ENCODE measurements around the gene DRAP1. TPM values are rescaled to one million over a fixed set of nuclear protein-coding genes. Genes with fewer than 3 reads are reported as not detected.
"Not testable (repeated sequence)": the region's sequence is repeated elsewhere in the genome, so short reads cannot be mapped to it uniquely, and the experiment has no call there.

DRAP1 gene
- total RNA-seq, 2 donors from 2014 or later = 80.6 to 86.8 TPM

GRCh38 chr11:65884716-65885092 is 34.5 kb upstream of the DRAP1 start:
- ATAC-seq = peak; percentile 12 to 18
- DNase-seq = peak; percentile 79
- intact Hi-C loops (cut with DNase I) = loop anchor here (2.0 to 10.0 kb wide), 3 partner anchors 80 to 104 kb away; partner anchors contain the start of gene SART1 (in 1 of the 2)

DNA sequence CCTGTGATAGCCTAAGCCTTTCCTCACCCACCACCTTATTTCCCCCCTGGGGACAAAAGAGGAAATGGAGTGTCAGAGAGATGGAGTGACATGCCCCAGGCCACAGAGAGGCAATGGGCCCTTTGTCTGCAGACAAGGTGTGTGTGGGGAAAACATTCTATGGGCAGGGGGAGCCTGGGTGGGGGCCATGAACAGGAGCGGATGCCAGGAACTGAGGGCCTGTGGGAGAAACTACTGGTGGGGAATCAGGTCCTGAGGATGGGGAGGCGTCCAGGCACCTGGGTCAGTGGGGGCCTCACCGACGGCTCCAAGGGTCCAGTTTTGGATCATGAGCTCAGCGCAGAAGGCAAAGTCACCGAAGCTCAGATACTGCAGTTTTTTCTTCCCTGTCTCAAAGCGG is 34.0 kb upstream of the DRAP1 start:
- no peak for ATAC-seq
- no peak for DNase-seq
- intact Hi-C loops (cut with DNase I) = loop anchor here (2.0 to 10.0 kb wide), 2 partner anchors 80 to 104 kb away; partner anchors contain the start of gene SART1 (in 1 of the 2)

DNA sequence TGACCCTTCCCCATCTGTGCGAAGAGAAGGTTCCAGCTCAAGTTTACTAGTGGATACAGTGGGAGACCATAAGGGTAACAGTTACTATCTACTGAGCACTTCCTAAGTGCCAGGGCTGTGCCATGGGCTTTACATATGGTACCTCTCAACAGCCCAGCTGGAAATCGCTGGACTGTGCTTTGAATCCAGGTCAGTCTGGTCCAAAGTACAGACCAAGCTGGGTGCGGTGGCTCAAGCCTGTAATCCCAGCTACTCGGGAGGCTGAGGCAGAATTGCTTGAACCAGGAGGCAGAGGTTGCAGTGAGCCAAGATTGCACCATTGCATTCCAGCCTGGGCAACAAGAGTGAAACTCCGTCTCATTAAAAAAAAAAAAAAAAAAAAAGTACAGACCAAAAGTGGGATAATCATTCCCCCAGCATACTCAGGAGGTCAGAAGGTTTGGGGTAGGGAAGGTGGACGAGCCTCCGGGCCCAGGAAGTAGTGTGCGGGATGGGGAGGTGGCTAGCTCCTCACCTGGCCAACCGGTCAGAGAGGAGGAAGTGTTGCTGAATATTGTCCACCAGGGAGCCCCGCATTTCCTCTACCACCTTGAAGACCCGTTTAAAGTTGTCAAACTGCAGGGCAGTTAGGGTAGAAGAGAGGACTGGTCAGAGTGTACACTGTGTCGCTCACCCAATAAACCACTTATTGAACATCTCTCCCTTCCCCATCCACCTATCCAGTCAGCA is 33.3 kb upstream of the DRAP1 start:
- ATAC-seq (no peak), DNase-seq (no peak)
- intact Hi-C loops (cut with DNase I) = loop anchor here (2.0 to 10.0 kb wide), 2 partner anchors 79 to 103 kb away; partner anchors contain the start of gene SART1 (in 1 of the 2)

DNA sequence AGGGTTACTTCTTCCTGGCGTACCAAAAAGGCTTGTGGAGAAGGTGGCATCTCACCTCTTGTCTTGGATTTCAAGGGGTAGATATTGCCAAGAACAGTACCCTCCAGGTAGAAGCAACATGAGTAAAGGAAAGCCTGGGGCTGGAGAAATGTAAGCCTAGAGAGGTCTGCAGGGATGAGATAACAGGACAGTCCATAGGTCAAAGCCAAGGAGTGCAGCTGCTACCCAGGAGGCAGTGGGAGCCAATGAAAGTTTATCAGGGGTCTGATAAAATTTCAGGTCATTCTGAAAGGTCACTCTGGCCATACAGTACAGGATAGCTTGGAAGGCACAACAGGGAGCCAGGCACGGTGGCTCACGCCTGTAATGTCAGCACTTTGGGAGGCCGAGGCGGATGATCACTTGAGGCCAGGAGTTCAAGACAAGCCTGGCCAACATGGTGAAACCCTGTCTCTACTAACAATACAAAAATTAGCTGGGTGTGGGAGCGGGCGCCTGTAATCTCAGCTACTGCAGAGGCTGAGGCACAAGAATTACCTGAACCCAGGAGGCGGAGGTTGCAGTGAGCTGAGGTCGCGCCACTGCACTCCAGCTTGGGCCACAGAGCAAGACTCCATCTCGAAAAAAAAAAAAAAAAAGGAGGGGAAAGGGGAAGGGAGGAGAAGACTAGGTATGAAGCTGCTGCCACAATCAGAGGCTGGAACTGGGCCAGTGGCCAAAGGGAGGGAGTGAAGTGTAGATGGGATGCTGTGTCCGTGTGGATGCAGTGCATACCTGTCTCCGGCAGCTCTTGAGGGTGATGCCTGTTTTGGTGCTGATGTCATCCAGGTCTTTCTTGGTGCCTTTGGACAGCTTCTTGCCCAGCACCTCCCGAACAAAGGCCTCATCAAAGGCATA is 32.2 kb upstream of the DRAP1 start:
- DNase-seq = no peak
- ATAC-seq = no peak
- intact Hi-C loops (cut with DNase I) = loop anchor here in 1 of 2 donors (10.0 kb wide), 1 partner anchor 78 kb away; the partner anchor contains the start of gene SART1

GRCh38 chr11:65887723-65888162 is 31.5 kb upstream of the DRAP1 start:
- ATAC-seq (no peak), DNase-seq (no peak)
- intact Hi-C loops (cut with DNase I) = loop anchor here (1.0 to 10.0 kb wide), 2 partner anchors 74 to 77 kb away; partner anchors contain the start of gene SART1 (in 2 of the 2)

- ATAC-seq (peak; percentile 82 to 84), DNase-seq (peak; percentile 97)
- intact Hi-C loops (cut with DNase I) = loop anchor here (1.0 to 10.0 kb wide), 2 partner anchors 73 to 77 kb away; partner anchors contain the start of gene SART1 (in 2 of the 2)
These were observed 30.9 kb upstream of the DRAP1 start, which contains the start of gene FIBP for GRCh38 chr11:65888163-65888814. FIBP (minus strand) TSS chr11:65888471; CDS start chr11:65888418, 53 bp downstream.

- intact Hi-C loops (cut with DNase I) = loop anchor here in 1 of 2 donors (2.0 kb wide), 1 partner anchor 26 kb away; no protein-coding TSS in a partner anchor
- DNase-seq (peak; percentile 99), ATAC-seq (peak; percentile 81 to 82)
These were observed 28.7 kb upstream of the DRAP1 start, which contains the start of gene CCDC85B for GRCh38 chr11:65890324-65891218. CCDC85B (plus strand) TSS chr11:65890673; CDS start chr11:65890784, 111 bp downstream.

DNA sequence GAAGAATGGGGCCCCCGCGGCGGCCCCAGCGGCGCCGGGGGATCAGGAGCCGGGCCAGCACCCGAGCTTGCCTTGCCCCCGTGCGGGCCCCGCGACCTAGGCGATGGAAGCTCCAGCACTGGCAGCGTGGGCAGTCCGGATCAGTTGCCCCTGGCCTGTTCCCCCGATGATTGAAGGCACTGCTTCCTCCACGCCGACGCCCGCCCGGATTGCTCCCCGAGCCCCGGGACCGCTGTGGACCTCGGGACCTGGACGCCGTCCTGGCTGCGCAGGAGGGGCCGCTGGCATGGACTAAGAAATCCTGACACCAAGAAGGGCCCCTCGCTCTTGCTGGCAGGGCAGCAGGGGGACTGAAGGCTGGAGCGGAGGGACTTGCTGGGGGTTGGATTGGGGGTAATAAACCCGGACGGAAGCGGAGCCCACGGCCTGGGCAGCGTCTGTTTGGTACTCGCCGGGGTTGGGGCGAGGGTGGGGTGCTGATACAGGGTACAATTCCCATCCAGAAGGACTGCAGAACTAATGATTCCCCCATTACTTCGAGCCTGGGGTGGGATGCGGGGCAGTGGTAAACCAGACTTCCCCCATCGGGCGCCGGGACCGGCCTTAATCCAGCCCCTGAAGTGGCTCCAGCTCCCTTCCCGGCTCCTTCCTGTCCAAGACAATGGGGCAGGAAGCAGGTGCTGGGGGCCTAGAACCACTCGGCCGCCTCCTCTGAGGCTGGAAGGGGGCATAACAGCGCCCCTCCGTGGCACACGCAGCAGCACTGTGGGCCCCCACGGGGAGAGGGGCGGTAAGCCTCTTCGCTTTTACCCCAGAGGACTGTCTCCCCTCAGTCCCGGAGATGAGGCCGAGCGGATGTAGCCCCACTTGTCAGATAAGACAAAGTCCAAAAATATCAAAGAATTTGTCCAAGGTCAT is 27.7 kb upstream of the DRAP1 start:
- intact Hi-C loops (cut with DNase I) = loop anchor here in 1 of 2 donors (2.0 kb wide), 1 partner anchor 25 kb away; no protein-coding TSS in a partner anchor
- peak; percentile 1 for ATAC-seq
- DNase-seq = peak; percentile 82

- DNase-seq; intact Hi-C loops (cut with DNase I); ATAC-seq: not testable (repeated sequence)
These were observed 27.1 kb upstream of the DRAP1 start for GRCh38 chr11:65892137-65892540.

- DNase-seq (no peak), ATAC-seq (no peak)
- intact Hi-C loops (cut with DNase I) = no loop called here
These were observed 26.4 kb upstream of the DRAP1 start for GRCh38 chr11:65892661-65893317.

DNA sequence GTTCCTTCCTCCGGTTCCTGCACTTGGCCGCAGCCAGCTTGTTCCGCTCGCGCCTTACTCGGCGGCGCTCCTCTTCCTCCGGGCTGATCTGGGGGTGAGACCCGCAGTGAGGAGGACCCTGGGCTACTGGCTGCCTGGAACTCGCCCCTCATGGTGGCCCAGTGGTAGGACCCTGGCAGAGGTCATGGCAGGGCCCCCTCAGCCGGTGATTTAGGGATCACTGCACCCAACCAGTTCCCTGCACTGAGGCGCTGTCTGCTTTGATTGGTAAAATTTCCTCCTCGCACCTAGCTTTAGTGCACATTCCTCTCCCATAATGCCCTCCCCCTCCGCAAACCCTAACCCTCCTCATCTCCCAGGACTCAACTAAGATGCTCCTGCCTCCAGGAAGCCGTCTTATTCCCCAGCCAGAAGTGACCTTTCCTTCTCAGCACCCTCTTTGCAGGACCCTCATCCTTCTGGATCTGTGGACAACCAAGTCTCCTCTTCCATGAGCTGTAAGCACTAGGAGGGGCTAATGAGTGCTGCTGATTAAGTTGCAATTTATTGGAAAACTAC is 25.1 kb upstream of the DRAP1 start:
- intact Hi-C loops (cut with DNase I) = no loop called here
- ATAC-seq (no peak), DNase-seq (peak; percentile 73)

GRCh38 chr11:65895482-65895981 is 23.7 kb upstream of the DRAP1 start:
- intact Hi-C loops (cut with DNase I) = no loop called here
- ATAC-seq (no peak), DNase-seq (no peak)

DNA sequence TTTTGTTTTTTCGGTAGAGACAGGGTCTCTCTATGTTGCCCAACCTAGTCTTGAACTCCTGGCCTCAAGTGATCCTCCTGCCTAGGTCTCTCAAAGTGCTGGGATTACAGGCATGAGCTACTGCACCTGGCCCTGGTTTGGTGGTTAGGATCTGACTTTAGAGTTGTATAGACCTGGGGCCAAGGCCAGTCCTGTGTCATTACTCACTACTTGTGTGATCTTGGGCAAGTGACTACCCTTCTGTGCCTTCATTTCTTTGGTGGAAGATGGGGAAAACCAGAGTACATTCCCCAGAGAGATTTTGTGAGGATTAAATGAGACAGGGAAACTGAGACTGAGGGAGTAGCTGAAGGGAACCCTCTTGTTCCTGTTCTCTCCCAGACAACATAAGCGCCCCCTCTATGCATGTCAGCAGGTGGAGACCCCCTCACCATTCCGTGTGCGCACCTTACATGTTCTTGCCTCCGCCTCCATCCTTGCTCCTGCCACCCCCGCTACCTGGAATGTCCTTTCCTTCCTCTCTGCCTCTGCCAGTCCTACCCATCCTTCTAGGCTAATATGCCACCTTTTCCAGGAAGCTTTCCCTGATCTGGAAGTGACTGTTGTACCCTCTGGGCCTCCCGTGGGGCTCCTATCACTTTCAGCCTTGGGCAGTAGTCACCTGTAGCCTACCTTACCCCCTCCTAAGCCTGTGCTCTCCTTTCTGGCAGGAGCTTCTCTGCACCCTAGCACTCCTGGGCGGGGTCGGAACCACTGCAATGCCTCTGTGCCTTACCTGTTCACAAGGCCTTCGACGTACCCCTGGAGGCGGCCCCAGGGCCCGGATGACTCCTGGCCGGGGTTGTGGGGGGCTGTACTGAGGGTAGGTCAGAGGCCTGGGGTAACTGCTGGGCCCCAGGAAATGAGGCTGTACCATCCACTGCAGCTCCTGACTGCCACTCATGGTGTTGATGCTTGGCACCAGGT is 22.9 kb upstream of the DRAP1 start:
- no peak for DNase-seq
- ATAC-seq = no peak
- intact Hi-C loops (cut with DNase I) = no loop called here

GRCh38 chr11:65897020-65897471 is 22.2 kb upstream of the DRAP1 start:
- intact Hi-C loops (cut with DNase I) = no loop called here
- DNase-seq = no peak
- ATAC-seq = no peak
